Stimulated activated CD4-positive, alpha-beta T cell treated with anti-CD3 and anti-CD28 coated beads, Interleukin-15, amount 100 ng/mL, for 1 hour (primary cell): ENCODE measurements around the gene MINDY1.

ENCODE experiments used
- DNase-seq, 2 donors: peaks; one replicate each; pipeline ENCODE4 v3.0.0-alpha.2; 2020; ENCODE audit warnings: low read depth in 1 of 2, low spot score in 1 of 2

Gene MINDY1

DNA sequence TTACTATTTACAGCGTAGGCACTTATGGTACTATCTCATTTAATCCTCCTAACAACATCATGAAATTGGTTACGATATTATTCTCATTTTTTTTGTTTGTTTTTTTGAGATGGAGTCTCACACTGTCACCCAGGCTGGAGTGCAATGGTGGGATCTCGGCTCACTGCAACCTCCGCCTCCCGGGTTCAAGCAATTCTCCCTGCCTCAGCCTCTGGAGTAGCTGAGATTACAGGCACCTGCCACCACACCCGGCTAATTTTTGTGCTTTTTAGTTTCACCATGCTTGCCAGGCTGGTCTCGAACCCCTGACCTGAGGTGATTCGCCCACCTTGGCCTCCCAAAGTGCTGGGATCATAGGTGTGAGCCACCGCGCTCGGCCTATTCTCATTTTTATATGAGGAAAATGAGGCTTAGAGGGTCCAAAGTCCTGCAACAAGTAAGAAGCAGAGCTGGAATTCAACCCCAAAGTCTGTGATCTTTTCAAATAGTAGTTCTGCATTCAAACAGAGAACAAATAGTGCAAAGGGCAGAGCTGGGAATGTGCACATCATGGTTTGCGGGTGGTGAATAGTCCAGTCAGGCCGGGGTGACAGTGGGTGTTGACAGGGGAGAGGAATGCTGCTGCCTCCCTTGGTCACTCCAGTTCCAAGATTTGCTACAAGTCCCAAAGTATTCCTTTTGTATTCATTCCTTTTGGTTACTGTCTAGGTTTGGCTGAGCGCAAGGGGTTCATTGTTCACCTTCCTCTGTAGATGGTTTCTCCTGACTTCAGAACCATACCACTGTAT lies 6.2 kb upstream of the MINDY1 start:
- DNase-seq, result no peak

DNA sequence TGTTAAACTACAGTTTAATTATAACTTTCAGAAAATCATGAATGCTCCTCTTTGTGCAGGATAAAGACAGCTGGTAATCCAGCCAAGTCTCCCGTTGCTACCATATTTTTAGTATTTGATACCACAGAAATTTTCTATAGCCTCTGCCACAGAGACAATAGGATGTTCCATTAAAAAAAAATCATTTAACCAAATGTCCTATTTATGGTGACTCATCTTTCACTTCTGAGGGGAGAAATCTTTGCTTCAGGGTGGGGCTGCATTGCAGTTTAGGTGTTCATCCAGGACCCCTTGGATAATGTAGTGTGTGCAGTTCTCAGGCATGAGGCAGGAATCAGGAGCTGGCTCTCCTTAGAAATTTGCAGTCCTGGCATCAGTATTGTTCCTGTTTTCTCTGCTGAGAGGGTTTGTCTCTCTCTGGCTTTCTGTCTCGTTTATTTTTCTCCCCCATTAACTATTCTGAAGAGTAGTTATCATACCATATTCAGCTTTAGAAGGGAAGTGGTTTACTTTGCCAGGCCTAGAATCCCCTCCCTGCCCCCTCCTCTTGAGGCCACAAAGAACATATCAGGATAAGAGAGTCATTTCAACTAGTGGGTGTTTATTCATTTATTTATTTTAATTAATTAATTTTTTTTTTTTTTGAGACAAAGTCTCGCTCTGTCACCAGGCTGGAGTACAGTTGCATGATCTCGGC lies 4.6 kb upstream of the MINDY1 start:
- no peak for DNase-seq

DNA sequence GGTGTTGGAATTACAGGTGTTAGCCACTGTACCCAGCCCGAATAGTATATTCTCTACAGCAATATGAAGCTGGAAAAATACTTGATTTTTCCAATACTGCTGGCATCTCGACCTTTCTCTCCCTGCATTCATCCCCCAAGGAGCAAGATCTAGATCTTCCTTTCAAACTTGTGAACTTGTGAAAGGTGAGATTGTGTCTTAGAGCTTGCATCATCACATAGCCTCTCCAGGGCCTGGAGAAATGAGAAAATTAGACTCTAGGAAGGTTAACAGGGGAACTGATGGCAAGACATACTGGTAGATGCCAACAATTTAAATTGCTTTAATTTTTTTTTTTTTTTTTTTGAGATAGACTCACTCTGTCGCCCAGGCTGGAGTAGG lies 3.6 kb upstream of the MINDY1 start:
- no peak for DNase-seq

DNA sequence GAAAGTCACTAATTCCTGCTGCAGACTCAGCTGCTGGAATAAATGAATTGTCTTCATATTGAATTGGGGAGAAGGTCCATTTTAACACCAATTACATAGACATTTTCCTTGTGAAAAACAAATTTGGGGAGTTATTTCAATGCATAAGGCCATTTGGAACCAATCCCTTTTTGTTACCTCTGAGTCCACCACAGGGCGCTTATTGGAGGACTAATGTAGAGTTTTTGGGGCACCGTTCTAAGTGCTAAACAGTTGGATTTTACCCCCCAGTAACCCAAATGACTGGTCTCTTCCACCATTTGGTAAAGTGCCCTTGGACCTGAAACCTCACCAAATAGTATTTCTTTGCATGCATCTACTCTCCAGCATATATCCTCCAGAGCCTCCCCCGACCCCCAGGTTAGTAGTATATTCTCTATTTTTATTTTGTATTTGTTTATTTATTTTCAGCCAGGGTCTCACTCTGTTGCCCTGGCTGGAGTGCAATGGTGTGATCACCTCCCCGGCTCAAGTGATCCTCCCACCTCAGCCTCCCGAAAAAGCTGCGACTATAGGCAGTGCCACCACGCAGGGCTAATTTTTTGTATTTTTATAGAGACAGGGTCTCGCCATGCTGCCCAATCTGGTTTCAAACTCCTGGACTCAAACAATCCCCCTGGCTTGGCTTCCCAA lies 3.1 kb upstream of the MINDY1 start:
- no peak for DNase-seq

DNA sequence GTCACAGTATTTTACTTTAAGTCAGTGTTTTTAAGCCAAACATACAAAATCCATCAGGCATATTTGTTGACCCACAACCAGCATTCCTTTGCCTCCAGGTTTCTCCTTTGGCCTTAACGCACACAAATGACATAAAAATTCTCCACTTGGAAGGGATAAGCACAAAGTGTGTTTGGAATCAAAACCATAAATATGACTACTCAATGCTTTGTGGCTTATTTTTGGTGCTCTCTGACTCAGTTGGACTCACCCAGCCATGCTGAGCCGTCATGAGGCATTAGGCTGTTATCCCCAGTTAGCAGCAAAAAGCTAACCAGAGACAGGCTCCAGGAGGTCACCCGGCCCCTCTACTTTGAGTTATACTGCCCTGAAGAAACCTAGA lies 2.5 kb upstream of the MINDY1 start:
- no peak for DNase-seq

DNA sequence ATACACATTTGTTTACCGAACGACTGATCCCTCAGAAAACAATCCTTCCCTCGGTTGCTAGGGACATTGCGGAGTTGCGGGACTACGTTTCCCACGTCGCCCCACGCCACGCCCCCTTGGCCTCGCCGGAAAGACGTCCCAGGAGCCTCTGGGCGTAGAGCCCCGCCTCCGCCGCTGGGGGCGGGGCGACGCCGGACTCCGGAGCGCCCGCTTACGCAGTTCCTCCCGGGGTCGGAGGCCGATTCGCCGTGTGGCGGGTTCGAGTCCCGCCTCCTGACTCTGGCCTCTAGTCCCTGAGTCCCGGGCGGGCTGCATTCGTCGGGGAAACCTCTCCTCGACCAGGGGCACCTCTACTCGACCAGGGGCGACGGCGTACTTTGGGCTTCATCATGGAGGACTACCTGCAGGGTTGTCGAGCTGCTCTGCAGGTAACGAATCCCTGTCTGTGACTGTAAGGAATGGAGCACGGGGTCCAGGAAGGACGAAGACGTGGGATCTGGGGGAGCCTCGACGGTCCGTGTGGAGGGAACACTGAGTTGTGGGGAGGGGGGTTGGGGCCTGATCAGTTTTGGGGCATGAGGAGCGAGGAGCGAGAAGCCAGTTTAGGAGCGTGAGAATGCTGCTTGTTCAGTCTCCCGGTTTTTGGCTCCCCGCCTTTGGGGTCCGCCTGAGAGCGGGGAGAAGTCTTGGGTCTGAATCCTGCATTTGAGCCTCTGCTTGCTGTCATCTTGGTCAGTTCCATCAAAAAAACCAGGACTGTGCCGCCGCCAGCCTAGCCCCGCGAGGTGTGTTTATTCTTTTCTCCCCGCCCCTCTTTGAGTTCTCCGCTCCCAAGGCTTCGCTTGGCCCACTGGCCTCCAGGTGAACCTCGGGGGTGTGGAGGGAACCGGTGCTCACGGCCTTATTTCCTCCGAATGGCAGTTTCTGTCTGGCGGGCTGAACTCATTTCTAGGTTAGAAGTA lies 1.8 kb upstream of the MINDY1 start, which contains the start of gene PRUNE1:
PRUNE1 (plus strand) TSS at position 206 of the 962 bp plus-strand sequence; CDS start at position 390, 184 bp downstream.
- DNase-seq, result peak; percentile 92 to 96

DNA sequence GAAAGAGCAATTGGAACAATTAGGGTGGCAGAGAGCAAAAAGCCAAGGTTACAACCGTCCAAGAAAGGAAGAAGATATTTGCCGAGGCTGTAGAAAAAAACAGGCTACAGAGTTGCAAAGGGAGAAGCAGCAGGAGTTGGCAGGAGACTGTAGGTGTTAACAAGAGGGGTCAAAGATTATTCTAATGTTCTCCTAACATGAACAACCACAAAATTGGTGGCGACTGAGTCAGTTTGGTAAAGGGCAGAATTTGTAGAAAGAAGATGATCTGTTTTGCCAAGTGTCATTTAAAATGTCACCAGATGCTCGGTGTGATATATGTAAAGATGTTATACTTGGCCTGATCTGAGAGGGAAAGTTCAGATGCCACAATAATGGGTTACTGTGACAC lies 1.1 kb upstream of the MINDY1 start:
- no peak for DNase-seq

DNA sequence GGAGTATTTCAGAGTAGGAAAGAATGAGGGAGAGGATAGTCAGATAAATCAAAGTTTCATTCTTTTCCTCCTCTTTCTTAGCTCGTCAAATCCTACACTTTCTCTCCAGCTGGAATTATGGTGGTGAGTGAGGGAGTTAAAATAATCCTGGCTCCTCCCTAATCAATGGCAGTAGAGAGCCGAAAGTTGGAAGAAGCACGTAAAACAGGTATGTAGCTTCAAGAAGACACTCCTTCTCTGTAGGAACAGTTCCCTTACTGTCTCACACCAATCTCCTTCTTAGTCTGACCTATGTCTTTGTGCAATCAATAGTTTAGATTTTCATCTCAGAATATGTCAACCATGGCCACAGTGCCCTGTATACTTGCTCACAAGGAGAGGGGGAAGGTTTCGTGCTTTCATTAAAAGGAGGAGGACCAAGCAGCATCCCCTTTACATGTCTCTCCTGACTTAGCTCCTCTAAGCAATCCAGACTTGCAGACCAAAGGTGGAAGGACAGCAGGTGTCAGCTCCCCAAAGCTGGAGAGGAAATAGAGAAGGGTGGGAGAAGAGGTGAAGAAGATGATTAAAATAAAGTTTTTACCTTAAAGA lies 878 bp downstream of the MINDY1 start:
- no peak for DNase-seq

DNA sequence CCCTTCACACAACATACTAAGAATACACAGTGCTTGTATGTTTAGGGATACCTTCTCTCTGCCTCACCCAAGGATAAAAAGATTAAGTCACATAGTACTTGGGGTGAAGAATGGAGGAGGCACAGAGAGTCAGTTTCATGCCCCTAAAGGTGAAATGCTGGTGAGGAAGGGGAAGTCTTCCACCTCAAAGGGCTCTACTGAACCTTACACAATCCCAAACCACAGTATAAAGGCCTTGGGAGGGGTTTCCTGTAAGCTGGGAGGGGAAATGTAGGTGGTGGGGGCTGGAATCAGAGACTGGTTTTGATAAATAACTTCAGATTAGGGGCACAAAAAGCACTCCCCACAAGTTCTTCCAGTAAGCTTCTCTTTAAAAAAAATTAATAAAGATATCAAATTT lies 3.5 kb downstream of the MINDY1 start:
- DNase-seq, result no peak

DNA sequence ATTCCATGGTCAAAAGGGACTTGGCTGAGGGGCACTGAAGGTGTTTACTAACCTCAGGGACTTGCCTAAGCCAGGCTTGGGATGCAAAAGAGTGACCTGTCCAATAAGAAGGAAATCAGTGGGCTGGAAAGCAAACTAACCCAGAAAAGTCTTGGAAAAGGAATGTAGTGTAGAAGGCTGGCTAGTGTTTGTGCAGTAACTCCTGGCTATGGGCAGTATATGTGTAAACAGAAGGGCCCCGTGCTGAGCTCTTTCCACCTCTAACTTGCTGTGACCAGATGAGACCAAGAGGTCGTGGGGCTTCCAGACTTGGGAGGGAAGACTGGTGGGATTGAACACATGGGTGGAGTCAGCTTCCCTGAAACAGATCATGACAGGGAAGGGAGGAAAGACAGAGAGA lies 4.1 kb downstream of the MINDY1 start:
- no peak for DNase-seq

DNA sequence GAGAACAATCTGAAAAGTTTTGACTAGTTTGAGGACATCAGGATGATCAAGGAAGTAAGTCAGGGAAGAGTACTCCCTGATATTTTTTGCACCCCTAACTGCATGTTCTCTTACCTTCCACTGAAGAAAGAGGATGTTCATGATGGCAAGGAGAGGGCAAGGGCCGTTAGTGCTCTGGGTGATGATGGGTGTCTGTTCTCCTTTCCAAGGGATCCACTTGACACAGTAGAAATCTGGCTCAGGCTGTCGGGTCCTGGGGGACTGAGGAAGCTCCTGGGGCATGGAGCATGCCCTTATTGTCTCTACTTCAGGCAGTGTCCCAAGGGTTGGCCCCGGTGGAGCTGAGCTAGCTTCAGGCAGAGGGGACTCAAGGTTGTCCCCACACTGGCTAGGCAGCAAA lies 4.7 kb downstream of the MINDY1 start:
- DNase-seq, result no peak

DNA sequence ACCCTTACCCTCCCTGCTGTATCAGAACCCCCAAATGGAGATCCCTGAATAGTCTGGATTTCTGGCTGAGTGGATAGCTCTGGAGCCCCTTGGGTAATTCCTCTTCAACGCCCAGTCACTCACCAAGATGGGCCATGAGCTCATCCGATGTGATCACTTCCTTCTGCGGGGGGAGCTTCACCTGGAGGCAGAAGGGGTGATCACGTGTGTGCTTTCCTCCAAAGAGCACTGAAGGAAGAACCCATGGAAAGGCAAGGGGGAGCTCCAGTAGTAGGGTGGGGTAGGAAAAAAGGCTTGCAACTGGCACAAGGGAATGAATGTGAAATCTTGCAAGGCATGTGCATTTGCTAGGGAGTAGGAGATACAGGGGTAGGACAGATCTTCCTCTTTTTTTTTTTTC lies 5.1 kb downstream of the MINDY1 start:
- DNase-seq, result no peak

DNA sequence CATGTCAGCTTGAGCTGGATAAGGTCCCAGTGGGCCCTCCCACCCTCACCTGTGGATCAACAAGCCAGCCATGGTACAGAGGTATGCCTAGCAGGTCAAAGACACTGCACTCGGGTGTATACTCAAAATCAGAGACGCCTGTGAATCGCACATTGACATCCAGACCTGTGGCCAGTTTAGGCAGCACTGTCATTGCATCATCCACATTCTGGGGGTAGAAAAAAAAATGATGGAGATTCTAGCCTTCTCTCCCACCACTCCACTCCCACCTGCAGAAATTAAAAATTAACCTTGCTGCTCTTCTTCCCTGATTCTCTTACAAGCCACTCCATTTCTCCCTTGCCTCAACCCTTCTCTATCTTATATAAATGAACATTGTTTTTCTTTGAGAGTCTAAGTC lies 6.3 kb downstream of the MINDY1 start:
- no peak for DNase-seq

DNA sequence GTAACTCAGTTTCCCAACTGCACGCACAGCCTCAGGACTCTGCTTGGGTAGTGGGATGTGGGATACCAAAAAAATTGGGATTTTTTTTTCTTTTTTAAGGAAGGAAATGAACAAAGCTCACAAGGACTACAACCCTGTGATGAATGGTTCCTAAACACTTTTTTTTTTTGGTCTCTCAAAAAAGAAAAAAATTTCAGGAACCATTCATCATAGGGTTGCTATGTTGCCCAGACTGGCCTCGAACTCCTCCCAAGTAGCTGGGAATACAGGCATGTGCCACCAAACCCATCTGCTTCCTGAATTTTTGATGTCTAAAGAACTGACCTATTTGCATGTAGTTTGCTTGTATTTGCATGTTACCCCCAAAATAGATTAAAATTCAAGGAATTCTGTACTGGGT lies 6.8 kb downstream of the MINDY1 start:
- no peak for DNase-seq

DNA sequence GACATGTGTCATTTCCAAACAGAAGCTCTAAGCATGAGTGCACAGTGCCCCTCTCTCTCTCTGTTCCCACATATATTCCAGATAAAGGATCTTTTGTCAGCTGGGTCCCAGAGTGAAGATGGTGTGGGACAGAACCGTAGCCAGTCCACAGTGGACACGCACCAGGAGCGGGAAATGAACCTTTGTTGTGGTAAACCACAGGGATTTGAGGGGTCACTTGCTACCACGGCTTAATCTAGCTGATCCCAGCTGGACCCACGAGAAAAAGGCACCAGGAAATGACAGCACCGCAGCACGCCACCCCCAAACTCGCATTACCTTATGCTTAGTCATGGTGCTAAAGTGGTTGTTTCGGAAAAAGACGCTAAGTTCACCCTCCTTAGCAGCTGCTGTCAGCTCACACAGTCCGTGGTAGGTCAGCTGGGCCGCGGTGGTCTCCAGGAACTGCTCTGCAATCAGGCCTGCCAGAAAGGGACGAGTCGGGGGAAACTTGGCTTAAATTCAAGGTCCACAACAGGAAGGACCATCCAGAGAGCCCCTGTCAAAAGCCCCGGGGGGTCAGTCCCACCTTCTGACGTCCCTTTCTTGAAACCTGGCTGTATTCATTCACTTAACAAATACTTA lies 7.5 kb downstream of the MINDY1 start:
- no peak for DNase-seq

DNA sequence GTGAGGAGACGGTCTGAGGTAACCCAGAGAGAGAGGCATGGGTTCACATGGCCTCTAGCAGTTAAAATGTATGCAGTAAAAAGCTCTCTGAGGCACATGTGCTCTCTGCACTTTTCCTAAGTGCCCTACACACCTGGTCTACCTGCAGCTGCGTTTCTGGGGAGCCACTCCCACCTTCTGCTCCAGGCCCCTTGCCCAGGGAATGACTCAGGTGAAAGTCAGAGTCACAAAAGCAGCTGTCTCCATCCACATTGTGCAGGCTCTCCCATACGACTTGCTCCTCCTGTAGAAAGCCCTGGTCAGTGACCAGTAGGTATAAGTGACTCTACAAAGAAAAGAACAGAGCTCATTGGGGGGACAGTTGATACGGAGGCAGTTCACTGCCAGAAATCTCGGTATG lies 8.8 kb downstream of the MINDY1 start:
- DNase-seq, result no peak

DNA sequence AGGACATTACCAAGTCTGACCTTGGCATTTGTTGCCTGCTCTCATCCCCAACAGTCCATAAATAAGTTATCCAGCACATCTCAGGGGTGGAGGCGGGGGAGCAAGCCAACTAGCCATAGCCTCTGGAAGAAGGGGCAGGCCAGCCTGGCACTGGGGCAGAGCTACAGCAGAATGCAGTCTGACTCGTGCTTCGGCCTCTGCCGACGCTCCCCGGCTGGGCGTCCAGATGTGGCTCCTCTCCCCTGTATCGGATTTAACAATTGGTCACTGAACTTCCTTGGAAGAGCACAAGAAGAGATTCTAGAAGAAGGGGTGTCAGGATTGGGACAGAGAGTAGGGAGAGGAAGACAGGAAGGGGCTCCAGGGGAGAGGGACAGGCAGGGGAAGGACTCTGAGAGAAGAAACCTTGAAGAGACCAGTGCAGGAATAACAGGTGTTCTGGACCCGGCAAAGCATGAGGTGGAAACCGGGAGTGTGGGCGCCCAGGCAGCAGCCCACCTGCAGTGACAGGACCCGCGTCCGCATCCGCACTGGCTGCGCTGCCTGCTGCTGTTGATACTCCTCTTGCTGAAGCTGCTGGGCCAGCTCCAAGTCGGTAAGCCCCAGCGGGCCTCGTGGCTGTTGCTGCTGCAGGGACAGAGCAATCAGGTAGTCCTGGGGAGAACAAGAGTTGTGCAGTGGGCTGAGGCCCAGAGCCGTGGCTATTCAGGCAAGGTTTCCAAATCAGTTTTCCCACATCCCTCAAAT lies 9.4 kb downstream of the MINDY1 start:
- no peak for DNase-seq

DNA sequence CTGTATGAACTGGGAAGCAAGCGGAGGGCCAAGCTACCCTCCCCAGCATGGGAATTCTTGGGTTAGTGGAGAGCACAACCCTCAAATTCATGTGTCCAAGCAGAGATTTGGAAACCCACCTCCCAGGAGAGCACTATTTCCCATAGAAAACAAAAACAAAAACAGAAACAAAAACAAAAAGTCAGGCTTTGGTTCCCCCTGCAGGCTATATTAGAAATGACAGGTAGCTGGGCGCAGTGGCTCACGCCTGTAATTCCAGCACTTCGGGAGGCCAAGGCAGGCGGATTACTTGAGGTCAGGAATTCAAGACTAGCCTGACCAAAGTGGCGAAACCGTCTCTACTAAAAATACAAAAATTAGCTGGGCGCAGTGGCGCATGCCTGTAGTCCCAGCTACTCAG lies 10.8 kb downstream of the MINDY1 start:
- DNase-seq, result no peak

DNA sequence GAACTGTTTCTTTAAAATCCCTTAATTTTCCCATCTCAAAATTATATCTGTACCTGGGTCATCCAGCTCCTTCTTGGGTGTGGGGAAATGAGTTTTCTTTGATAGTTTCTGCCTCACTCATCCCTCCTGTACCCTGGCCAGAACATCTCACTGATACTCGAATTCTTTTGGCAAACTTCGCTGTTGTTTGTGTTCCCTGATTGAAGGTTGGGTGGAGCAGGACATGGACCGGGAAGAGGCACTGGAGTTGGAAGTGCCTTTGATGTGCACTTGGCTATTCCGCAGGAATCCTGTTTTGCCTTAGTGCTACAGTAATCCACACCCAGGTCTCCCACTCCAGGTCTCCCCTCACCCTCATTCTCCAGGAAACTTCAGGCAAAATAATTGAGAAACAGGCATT lies 11.2 kb downstream of the MINDY1 start:
- DNase-seq, result no peak

DNA sequence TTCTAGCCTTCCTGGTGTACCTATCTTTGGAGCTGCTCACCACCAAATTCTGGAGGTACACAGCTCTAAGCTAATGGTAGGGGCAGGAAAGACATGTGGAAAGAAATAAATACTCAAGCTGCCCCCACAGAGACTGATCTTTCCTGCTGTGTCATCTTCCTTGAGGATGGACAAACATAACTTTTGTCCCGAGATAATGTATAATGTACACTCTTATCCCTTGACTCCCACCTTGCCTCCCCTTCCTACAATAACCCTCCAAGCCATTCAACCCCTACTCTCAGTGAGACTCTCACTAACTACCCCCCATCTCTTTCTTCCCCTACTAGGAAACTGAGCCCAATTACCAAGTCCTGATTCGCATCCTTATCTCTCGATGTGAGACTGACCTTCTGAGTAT lies 12.5 kb downstream of the MINDY1 start:
- DNase-seq, result no peak
